ENCODE data around the gene BSN.

- TF ChIP-seq, protein P1, sequence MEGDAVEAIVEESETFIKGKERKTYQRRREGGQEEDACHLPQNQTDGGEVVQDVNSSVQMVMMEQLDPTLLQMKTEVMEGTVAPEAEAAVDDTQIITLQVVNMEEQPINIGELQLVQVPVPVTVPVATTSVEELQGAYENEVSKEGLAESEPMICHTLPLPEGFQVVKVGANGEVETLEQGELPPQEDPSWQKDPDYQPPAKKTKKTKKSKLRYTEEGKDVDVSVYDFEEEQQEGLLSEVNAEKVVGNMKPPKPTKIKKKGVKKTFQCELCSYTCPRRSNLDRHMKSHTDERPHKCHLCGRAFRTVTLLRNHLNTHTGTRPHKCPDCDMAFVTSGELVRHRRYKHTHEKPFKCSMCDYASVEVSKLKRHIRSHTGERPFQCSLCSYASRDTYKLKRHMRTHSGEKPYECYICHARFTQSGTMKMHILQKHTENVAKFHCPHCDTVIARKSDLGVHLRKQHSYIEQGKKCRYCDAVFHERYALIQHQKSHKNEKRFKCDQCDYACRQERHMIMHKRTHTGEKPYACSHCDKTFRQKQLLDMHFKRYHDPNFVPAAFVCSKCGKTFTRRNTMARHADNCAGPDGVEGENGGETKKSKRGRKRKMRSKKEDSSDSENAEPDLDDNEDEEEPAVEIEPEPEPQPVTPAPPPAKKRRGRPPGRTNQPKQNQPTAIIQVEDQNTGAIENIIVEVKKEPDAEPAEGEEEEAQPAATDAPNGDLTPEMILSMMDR (IDR thresholded peaks at IDR 0.05): no peak
- TF ChIP-seq POLR2A (IDR thresholded peaks at IDR 0.05) (no peak), EP300 (IDR thresholded peaks at IDR 0.05) (no peak)
Measured at GRCh38 chr3:49531218-49531617, 23.1 kb upstream of the BSN start.
